HCT116 (cell line): Measurements from ENCODE around the gene FAM168A. TPM values are rescaled to one million over a fixed set of nuclear protein-coding genes. Genes with fewer than 3 reads are reported as not detected.

Experiments used
- ATAC-seq: fragments of 200-7000 bp; cut with Tn5 transposase; 2 replicates; pipeline ENCODE4 v1.9.1; 2020; ENCODE audit warnings: mild to moderate bottlenecking, moderate library complexity
- BruUV-seq: library from RNA; stranded (reverse); fragments of 400-500 nt; replicated peaks from 2 replicates; lab custom pipeline; 2021; lab: Mats Ljungman, UMichigan
- CTCF ChIA-PET: fragments of 300-600 bp; sonication (Branson Sonifier 250); formaldehyde crosslinking; loops from one replicate; lab custom pipeline; 2021; ENCODE audit warnings: antibody characterized with exemption; lab: Charles Lee
- POLR2A ChIA-PET: fragments of 300-600, 350-600 bp; sonication (Branson Sonifier 250); formaldehyde crosslinking; loops from one replicate; lab custom pipeline; 2021; ENCODE audit warnings: antibody characterized with exemption; lab: Charles Lee
- RAD21 ChIA-PET, 2 experiments: fragments of 300-600 bp; sonication (Branson Sonifier 250); formaldehyde crosslinking; loops; one replicate each; lab custom pipeline; 2023; ENCODE audit warnings: low total read pairs in 2 of 2; ENCODE audit not compliant: uncharacterized antibody in 2 of 2, unreplicated experiment in 2 of 2, low non-redundant PET in 1 of 2; lab: Charles Lee
- DNase-seq: peaks from one replicate; pipeline ENCODE4 v3.0.0-alpha.2; 2010; ENCODE audit warnings: low read depth, low spot score
- H2AFZ ChIP-seq: fragments of 200-600 bp; shearing (Covaris generic), sonication (generic); 2 replicates; pipeline ENCODE4 v1.6.1; 2017; ENCODE audit warnings: low read depth, mixed run types, mixed read lengths, antibody characterized with exemption, low read length; ENCODE audit not compliant: poor library complexity, severe bottlenecking
- H3K27ac ChIP-seq: 2 replicates; pipeline ENCODE4 v1.5.1; 2012; ENCODE audit warnings: low read depth, low read length
- H3K27me3 ChIP-seq: fragments of 200-600 bp; sonication (generic); 2 replicates; pipeline ENCODE4 v1.6.1; 2016; ENCODE audit warnings: mixed run types, low read length, mixed read lengths; ENCODE audit not compliant: insufficient read depth
- H3K36me3 ChIP-seq, 2 experiments: fragments of 200-500 bp in 1 of 2; fragments of 200-600 bp in 1 of 2; sonication (Bioruptor generic) in 1 of 2; sonication (generic) in 1 of 2; 2 replicates each; pipeline versions ENCODE4 v1.5.1 to v1.6.1; 2014 to 2016; ENCODE audit warnings: low read length in 2 of 2, inconsistent platforms in 1 of 2, mixed read lengths in 1 of 2, mixed run types in 1 of 2; ENCODE audit not compliant: insufficient read depth in 2 of 2, control insufficient read depth in 1 of 2
- H3K4me1 ChIP-seq, 2 experiments: fragments of 200-600 bp in 1 of 2; sonication (generic) in 1 of 2; 2 replicates each; pipeline versions ENCODE4 v1.5.1 to v1.6.1; 2012 to 2017; ENCODE audit warnings: low read length in 2 of 2, inconsistent platforms in 1 of 2, mild to moderate bottlenecking in 1 of 2, mixed read lengths in 1 of 2, mixed run types in 1 of 2, moderate library complexity in 1 of 2; ENCODE audit not compliant: insufficient read depth in 2 of 2, control insufficient read depth in 1 of 2
- H3K4me2 ChIP-seq: fragments of 200-600 bp; sonication (generic); 2 replicates; pipeline ENCODE4 v1.6.1; 2017; ENCODE audit warnings: mixed run types, low read length, mixed read lengths
- H3K4me3 ChIP-seq, 2 experiments: fragments of 200-600 bp in 1 of 2; sonication (generic) in 1 of 2; replicated peaks in 1 of 2; 2 replicates each; pipeline ENCODE4 v1.5.1; 2011 to 2016; ENCODE audit warnings: low read length in 2 of 2, control low read depth in 1 of 2, low read depth in 1 of 2, mild to moderate bottlenecking in 1 of 2, mixed read lengths in 1 of 2, mixed run types in 1 of 2
- H3K79me2 ChIP-seq: fragments of 200-600 bp; sonication (generic); 2 replicates; pipeline ENCODE4 v1.6.1; 2017; ENCODE audit warnings: mild to moderate bottlenecking, mixed run types, low read length, moderate library complexity, mixed read lengths; ENCODE audit not compliant: insufficient read depth
- H3K9ac ChIP-seq: fragments of 200-600 bp; sonication (generic); 2 replicates; pipeline ENCODE4 v1.6.1; 2016; ENCODE audit warnings: low read length, mixed read lengths
- H3K9me2 ChIP-seq: fragments of 200-600 bp; sonication (generic), shearing (Covaris generic); 2 replicates; pipeline ENCODE4 v1.6.1; 2017; ENCODE audit warnings: mixed run types, mild to moderate bottlenecking, moderate library complexity; ENCODE audit not compliant: insufficient read depth
- H3K9me3 ChIP-seq, 2 experiments: fragments of 200-500 bp in 1 of 2; fragments of 200-600 bp in 1 of 2; sonication (Bioruptor generic) in 1 of 2; sonication (generic) in 1 of 2; 2 replicates each; pipeline ENCODE4 v1.6.1; 2014 to 2017; ENCODE audit warnings: low read length in 2 of 2, mixed read lengths in 2 of 2, inconsistent platforms in 1 of 2, low read depth in 1 of 2, mild to moderate bottlenecking in 1 of 2, mixed run types in 1 of 2, moderate library complexity in 1 of 2; ENCODE audit not compliant: control insufficient read depth in 1 of 2, insufficient read depth in 1 of 2
- H4K20me1 ChIP-seq: fragments of 200-600 bp; sonication (generic), shearing (Covaris generic); 2 replicates; pipeline ENCODE4 v1.6.1; 2017; ENCODE audit warnings: mixed run types, mild to moderate bottlenecking, moderate library complexity; ENCODE audit not compliant: insufficient read depth
- ATF3 ChIP-seq: IDR thresholded peaks from 2 replicates; pipeline ENCODE4 v1.6.1; 2012
- CEBPB ChIP-seq: IDR thresholded peaks from 2 replicates; pipeline ENCODE4 v1.6.1; 2012; ENCODE audit warnings: low read depth
- CTCF ChIP-seq, 3 experiments: fragments of 200-600 bp in 1 of 3; sonication (generic) in 1 of 3; IDR thresholded peaks in 2 of 3; conservative IDR thresholded peaks in 1 of 3; 2 replicates each; pipeline ENCODE4 v1.5.1; 2012 to 2017; ENCODE audit warnings: low read depth in 2 of 3, low read length in 2 of 3, antibody characterized with exemption in 1 of 3, borderline replicate concordance in 1 of 3, control low read depth in 1 of 3, mild to moderate bottlenecking in 1 of 3, mixed read lengths in 1 of 3, mixed run types in 1 of 3, moderate library complexity in 1 of 3; ENCODE audit not compliant: insufficient read depth in 1 of 3
- EGR1 ChIP-seq: IDR thresholded peaks from 2 replicates; pipeline ENCODE4 v1.6.1; 2012; ENCODE audit warnings: low read depth
- EZH2 ChIP-seq: fragments of 200-600 bp; sonication (generic); IDR thresholded peaks from 2 replicates; pipeline ENCODE4 v1.6.1; 2017; ENCODE audit warnings: antibody characterized with exemption, mixed run types
- JUND ChIP-seq: IDR thresholded peaks from 2 replicates; pipeline ENCODE4 v1.6.1; 2012
- MAX ChIP-seq: IDR thresholded peaks from 2 replicates; pipeline ENCODE4 v1.6.1; 2012
- POLR2AphosphoS5 ChIP-seq: IDR thresholded peaks from 2 replicates; pipeline ENCODE4 v1.6.1; 2011; ENCODE audit warnings: mild to moderate bottlenecking, low read depth, low read length, moderate library complexity
- RAD21 ChIP-seq: IDR thresholded peaks from 2 replicates; pipeline ENCODE4 v1.6.1; 2012; ENCODE audit warnings: low read depth, mild to moderate bottlenecking
- REST ChIP-seq: IDR thresholded peaks from 2 replicates; pipeline ENCODE4 v1.6.1; 2012; ENCODE audit warnings: low read depth
- SIN3A ChIP-seq: IDR thresholded peaks from 2 replicates; pipeline ENCODE4 v1.6.1; 2012; ENCODE audit warnings: low read depth
- TCF7L2 ChIP-seq: IDR thresholded peaks from 2 replicates; pipeline ENCODE4 v1.7.0; 2011; ENCODE audit warnings: borderline replicate concordance, inconsistent platforms; ENCODE audit not compliant: insufficient read depth, insufficient read length; ENCODE audit errors: extremely low read depth
- YY1 ChIP-seq: IDR thresholded peaks from 2 replicates; pipeline ENCODE4 v1.6.1; 2011; ENCODE audit warnings: low read length, low read depth, moderate library complexity, mild to moderate bottlenecking; ENCODE audit not compliant: insufficient replicate concordance; ENCODE audit errors: extremely low read depth
- ZBTB33 ChIP-seq: IDR thresholded peaks from 2 replicates; pipeline ENCODE4 v1.6.1; 2011; ENCODE audit warnings: mild to moderate bottlenecking, low read length, moderate library complexity; ENCODE audit not compliant: insufficient replicate concordance; ENCODE audit errors: extremely low read depth
- ZNF274 ChIP-seq: fragments of 200-500 bp; sonication (Bioruptor generic); IDR thresholded peaks from 2 replicates; pipeline ENCODE4 v1.6.1; 2014; ENCODE audit warnings: mild to moderate bottlenecking, low read depth, low read length, inconsistent platforms
- intact Hi-C: fragments of 100-400 bp; cut with micrococcal nuclease; formaldehyde crosslinking; loops from 2 replicates; pipeline ENCODE4 v1.10.0; 2022
- total RNA-seq: library from RNA; stranded (reverse); gene quantifications from one replicate; pipeline ENCODE4 v1.2.1, GENCODE V29; 2021; ENCODE audit not compliant: unreplicated experiment

FAM168A gene
- total RNA-seq, 1 experiment from 2014 or later = 31.5 TPM

GRCh38 chr11:73633999-73634398 lies 36.1 kb upstream of the FAM168A start:
- intact Hi-C loops = no loop called here
- ATAC-seq = no peak

More at GRCh38 chr11:73633999-73634398, 36.1 kb upstream of the FAM168A start:
- no peaks in the 10 kb centered on the region for H3K9me3 ChIP-seq
- ChIA-PET CTCF (no interaction called here), RAD21 (no interaction called here), POLR2A (no interaction called here)
- no peaks in the 10 kb centered on the region for H3K36me3 ChIP-seq
- no peaks in the 10 kb centered on the region for H3K27me3 ChIP-seq
- no peaks in the 10 kb centered on the region for H4K20me1 ChIP-seq
- H3K4me3 ChIP-seq = no peak overlapping the region
- H2AFZ ChIP-seq = no peak overlapping the region
- BruUV-seq = no TSS peak
- TF ChIP-seq MAX = no peak
- TF ChIP-seq ATF3 = no peak
- no peak for TF ChIP-seq JUND
- no peak for TF ChIP-seq CEBPB
- TF ChIP-seq YY1 = no peak
- no peak for TF ChIP-seq RAD21
- TF ChIP-seq EZH2 = no peak
- TF ChIP-seq CTCF (IDR thresholded peaks at IDR 0.05 in 2 of 3, conservative IDR thresholded peaks at IDR 0.05 in 1 of 3; ENCODE audit: borderline replicate concordance in 1 of 3, insufficient read depth in 1 of 3, low read depth in 2 of 3, low read length in 2 of 3) = no peak
- TF ChIP-seq EGR1 = no peak
- TF ChIP-seq SIN3A = no peak
- TF ChIP-seq POLR2AphosphoS5 = no peak
- TF ChIP-seq ZBTB33 = no peak
- no peak for TF ChIP-seq TCF7L2
- TF ChIP-seq ZNF274 = no peak
- no peak for TF ChIP-seq REST
- no peaks in the 10 kb centered on the region for H3K4me1 ChIP-seq
- no peaks in the 10 kb centered on the region for H3K79me2 ChIP-seq
- no peak overlapping the region for H3K27ac ChIP-seq
- no peak for DNase-seq
- H3K4me2 ChIP-seq = no peak overlapping the region
- no peak overlapping the region for H3K9ac ChIP-seq
- H3K9me2 ChIP-seq = no peaks in the 10 kb centered on the region
